Skeletal muscle tissue (tissue), 4 donors: ENCODE data around the gene ADGRV1. TPM values are rescaled to one million over a fixed set of nuclear protein-coding genes. Genes with fewer than 3 reads are reported as not detected.
A peak's percentile ranks its signal among the peaks of the same experiment; 100 is the strongest.
"Not testable (repeated sequence)": the region's sequence is repeated elsewhere in the genome, so short reads cannot be mapped to it uniquely, and the experiment has no call there.

Experiments
- H3K27ac ChIP-seq: one replicate; pipeline ENCODE4 v1.7.0; 2013; ENCODE audit warnings: mild to moderate bottlenecking, low read depth, low read length, inconsistent platforms
- H3K27me3 ChIP-seq, 3 donors: one replicate each; pipeline ENCODE4 v1.7.0; 2013; ENCODE audit warnings: low read length in 3 of 3; ENCODE audit not compliant: control insufficient read depth in 3 of 3, insufficient read depth in 3 of 3
- H3K36me3 ChIP-seq, 3 donors: one replicate each; pipeline ENCODE4 v1.7.0; 2013; ENCODE audit warnings: low read length in 3 of 3; ENCODE audit not compliant: control insufficient read depth in 3 of 3, insufficient read depth in 3 of 3
- H3K4me1 ChIP-seq, 3 donors: one replicate each; pipeline ENCODE4 v1.7.0; 2013; ENCODE audit warnings: low read length in 3 of 3, mild to moderate bottlenecking in 3 of 3; ENCODE audit not compliant: control insufficient read depth in 3 of 3, insufficient read depth in 3 of 3
- H3K4me3 ChIP-seq, 3 donors: one replicate each; pipeline ENCODE4 v1.7.0; 2013; ENCODE audit warnings: low read length in 3 of 3
- H3K9ac ChIP-seq, 3 donors: one replicate each; pipeline ENCODE4 v1.7.0; 2013; ENCODE audit warnings: low read length in 3 of 3, mild to moderate bottlenecking in 3 of 3, moderate library complexity in 2 of 3, low read depth in 1 of 3
- H3K9me3 ChIP-seq, 3 donors: one replicate each; pipeline ENCODE4 v1.7.0; 2013; ENCODE audit warnings: low read length in 3 of 3; ENCODE audit not compliant: control insufficient read depth in 3 of 3
- total RNA-seq: library from RNA; depleted of rRNA; stranded (reverse); fragments of >200 nt; gene quantifications from one replicate; pipeline ENCODE4 v1.2.3, GENCODE V29; 2014
- donor health status: Osteomylitis.

The ADGRV1 gene
- total RNA-seq, 1 donor from 2014 or later, result 2.6 TPM

DNA sequence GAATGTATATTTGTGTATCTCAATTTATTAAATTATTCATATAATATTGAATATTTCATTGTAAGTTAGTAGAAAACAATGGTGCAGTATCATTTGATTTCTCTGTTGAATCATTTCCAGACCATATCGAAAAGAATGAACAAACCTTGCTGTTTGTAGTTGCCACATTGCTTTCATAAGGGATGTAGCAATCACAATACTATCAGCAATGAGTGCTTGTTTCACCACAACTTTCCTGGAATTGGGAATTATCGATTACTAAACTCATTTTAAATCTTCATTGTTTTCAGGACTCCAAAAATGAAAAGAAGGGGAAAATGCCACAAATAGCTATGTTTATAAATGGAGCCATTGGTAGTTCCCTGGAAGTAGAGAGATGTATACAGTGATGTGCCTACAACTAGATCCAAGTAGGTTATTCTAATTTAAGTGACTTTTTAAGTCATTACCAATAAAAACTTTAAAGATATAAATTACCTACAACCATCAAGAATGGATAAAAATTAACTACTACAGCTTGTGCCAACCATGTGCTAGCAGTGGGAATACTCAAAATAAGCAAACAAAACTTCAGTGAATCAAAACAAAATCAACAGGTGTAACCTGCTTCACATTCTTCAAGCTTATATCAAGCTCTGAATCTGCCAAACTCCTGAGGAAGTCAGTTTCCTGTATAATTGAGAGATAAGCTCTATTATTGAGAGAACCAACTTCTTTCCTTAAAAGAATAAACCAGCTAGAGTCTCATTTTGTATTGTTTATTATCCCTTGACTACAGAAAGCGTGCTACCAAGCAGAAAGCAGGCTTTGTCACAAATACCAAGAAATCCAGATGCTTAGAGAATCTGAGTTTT lies 358.6 kb downstream of the ADGRV1 start:
- Histone ChIP-seq H3K4me3 (no peak overlapping the region), H3K27ac (no peak overlapping the region), H3K27me3 (no peaks in the 10 kb centered on the region), H3K9ac (no peak overlapping the region), H3K9me3 (no peaks in the 10 kb centered on the region), H3K36me3 (no peaks in the 10 kb centered on the region), H3K4me1 (no peaks in the 10 kb centered on the region)

DNA sequence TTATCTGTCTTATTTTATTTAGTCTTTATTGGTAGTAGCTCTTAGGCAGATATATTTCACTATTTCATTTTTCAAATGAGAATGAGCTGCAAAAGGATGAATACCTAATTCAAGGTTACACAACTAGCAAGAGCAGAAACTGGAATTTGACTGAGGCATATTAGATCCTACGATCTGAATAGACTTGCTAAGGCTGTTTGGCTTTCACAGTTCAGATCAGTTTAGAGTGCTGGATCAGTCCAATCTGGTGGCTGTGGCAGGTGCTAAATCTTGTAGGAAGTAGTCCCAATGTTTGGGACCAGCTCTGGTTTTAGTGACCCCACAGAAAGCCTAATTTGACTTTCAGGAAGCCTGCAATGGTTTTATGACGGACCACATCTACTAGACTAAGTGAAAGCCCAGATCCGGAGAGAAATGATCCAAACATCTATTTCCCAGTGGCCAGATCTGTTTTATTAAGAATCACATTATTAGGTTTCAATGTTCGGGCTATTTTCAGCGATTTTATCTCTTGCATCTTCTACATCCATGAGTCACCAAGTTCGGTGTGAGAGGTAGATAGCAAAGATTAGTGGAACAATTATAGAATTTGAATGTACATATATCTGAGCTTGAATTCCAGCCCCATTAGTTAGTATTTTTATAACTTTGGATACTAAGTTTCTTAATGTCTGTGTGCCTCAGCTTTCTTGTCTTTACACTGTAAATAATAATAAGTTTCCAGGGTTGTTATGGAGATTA lies 359.5 kb downstream of the ADGRV1 start:
- Histone ChIP-seq H3K36me3 (no peaks in the 10 kb centered on the region), H3K4me3 (no peak overlapping the region), H3K27me3 (no peaks in the 10 kb centered on the region), H3K9ac (peak overlapping the region in 1 of 3 donors; percentile 8), H3K4me1 (no peaks in the 10 kb centered on the region), H3K27ac (peak overlapping the region; percentile 16), H3K9me3 (no peaks in the 10 kb centered on the region)

DNA sequence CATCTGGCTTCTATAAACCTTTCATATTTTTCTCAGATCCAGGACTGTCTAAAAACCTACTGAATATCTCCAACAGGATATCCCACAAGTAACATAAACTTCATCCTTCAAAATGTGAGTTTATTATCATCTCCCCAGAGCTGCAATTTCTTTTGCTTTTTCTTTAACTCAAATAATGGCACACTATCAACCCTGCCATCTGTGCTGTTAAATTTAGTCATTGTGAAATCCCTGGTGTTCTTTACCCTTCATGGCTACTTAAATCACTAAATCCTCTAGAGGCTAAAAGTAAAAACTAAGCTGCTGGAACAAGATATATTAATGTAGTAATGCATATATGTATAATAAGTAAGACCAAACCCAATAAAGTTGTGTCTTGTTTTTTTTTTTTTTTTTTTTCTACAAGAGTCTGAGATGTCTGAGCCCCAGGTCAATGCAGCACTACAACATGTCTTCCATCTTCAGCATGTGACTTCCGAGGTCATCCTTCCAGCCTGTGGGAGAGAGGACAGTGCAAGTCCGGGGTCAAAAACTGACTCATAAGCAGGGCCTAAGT lies 362.9 kb downstream of the ADGRV1 start:
- Histone ChIP-seq H3K27me3 (no peaks in the 10 kb centered on the region), H3K36me3 (no peaks in the 10 kb centered on the region), H3K27ac (no peak overlapping the region), H3K9me3 (no peaks in the 10 kb centered on the region), H3K4me1 (no peaks in the 10 kb centered on the region), H3K4me3 (no peak overlapping the region), H3K9ac (no peak overlapping the region)

DNA sequence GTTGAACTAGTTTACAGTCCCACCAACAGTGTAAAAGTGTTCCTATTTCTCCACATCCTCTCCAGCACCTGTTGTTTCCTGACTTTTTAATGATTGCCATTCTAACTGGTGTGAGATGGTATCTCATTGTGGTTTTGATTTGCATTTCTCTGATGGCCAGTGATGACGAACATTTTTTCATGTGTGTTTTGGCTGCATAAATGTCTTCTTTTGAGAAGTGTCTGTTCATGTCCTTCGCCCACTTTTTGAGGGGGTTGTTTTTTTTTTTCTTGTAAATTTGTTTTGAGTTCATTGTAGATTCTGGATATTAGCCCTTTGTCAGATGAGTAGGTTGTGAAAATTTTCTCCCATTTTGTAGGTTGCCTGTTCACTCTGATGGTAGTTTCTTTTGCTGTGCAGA lies 365.6 kb downstream of the ADGRV1 start:
- not testable (repeated sequence) for H3K9ac ChIP-seq, H3K4me1 ChIP-seq, H3K36me3 ChIP-seq, H3K27ac ChIP-seq, H3K27me3 ChIP-seq, H3K4me3 ChIP-seq, H3K9me3 ChIP-seq

DNA sequence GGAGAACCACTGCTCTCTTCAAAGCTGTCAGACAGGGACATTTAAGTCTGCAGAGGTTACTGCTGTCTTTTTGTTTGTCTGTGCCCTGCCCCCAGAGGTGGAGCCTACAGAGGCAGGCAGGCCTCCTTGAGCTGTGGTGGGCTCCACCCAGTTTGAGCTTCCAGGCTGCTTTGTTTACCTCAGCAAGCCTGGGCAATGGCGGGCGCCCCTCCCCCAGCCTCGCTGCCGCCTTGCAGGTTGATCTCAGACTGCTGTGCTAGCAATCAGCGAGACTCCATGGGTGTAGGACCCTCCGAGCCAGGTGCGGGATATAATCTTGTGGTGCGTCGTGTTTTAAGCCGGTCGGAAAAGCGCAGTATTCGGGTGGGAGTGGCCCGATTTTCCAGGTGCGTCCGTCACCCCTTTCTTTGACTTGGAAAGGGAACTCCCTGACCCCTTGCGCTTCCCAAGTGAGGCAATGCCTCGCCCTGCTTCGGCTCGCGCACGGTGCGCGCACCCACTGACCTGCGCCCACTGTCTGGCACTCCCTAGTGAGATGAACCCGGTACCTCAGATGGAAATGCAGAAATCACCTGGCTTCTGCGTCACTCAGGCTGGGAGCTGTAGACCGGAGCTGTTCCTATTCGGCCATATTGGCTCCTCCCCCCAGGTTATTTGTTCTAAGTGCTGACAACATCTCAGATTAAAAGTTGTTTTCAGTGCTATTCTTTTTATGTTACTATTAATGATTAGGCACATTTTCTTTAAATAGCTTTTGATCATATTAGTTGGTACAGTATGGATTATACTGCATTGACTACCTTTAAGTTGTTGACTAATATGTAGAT lies 370.6 kb downstream of the ADGRV1 start:
- H3K9ac ChIP-seq, H3K36me3 ChIP-seq: not testable (repeated sequence)

DNA sequence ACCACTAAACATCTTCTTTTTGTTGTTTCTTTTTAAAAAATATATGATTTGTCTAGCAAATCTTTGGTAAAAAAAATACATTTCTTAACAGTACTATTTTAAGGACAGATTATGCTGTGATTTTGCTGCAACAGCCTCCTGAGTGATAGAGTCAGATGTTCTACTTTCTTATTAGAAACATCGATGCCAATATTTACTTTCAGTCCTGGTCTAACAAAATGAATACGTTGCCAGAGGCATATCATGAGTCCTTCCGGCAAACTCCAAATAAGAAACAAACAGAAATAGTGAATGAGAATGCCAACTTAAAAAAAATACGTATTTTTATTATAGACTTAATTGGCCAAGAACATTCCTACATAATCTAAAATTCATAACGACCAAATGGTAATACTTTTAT lies 371.5 kb downstream of the ADGRV1 start:
- no peaks in the 10 kb centered on the region for H3K27me3 ChIP-seq
- no peak overlapping the region for H3K27ac ChIP-seq
- H3K9ac ChIP-seq, result no peak overlapping the region
- no peaks in the 10 kb centered on the region for H3K36me3 ChIP-seq
- no peaks in the 10 kb centered on the region for H3K9me3 ChIP-seq
- no peak overlapping the region for H3K4me3 ChIP-seq
- H3K4me1 ChIP-seq, result no peaks in the 10 kb centered on the region

More for the DNA sequence above, 370.6 kb downstream of the ADGRV1 start:
- not testable (repeated sequence) for H3K9me3 ChIP-seq, H3K27me3 ChIP-seq, H3K4me1 ChIP-seq, H3K27ac ChIP-seq, H3K4me3 ChIP-seq

DNA sequence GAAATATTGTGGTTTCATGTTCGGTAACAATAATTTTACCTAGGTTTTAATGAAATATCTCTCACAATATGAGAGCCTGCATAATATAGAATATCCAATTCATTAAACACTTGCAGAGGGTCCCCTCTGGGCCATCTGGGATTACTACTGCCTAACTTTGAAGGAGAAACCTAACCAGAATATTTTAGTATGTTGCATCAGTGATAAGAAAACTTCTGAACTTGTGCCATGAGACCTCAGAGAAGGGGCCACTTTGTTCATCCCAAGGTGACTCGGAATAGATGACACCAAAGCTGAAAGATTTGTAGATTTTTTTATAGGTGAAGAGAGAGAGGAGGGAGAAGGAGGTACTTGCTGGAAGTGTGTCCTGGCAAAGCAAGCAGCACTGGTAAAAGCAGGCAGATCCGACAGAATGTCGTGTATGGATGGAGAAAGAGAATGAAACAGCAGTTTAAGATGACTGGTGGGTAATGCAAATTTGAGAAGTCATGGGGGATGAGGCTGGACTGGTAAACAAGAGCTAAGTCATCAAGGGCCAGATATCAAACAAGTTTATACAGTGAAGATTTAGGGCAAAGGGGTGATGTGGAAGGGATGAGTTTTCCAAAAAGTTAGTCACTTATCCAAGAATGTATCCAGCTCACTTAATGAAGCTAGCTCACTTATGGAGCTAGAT lies 372.3 kb downstream of the ADGRV1 start:
- H3K4me3 ChIP-seq, result no peak overlapping the region
- H3K4me1 ChIP-seq, result no peaks in the 10 kb centered on the region
- no peaks in the 10 kb centered on the region for H3K9me3 ChIP-seq
- no peaks in the 10 kb centered on the region for H3K27me3 ChIP-seq
- H3K36me3 ChIP-seq, result no peaks in the 10 kb centered on the region
- H3K27ac ChIP-seq, result no peak overlapping the region
- H3K9ac ChIP-seq, result no peak overlapping the region

DNA sequence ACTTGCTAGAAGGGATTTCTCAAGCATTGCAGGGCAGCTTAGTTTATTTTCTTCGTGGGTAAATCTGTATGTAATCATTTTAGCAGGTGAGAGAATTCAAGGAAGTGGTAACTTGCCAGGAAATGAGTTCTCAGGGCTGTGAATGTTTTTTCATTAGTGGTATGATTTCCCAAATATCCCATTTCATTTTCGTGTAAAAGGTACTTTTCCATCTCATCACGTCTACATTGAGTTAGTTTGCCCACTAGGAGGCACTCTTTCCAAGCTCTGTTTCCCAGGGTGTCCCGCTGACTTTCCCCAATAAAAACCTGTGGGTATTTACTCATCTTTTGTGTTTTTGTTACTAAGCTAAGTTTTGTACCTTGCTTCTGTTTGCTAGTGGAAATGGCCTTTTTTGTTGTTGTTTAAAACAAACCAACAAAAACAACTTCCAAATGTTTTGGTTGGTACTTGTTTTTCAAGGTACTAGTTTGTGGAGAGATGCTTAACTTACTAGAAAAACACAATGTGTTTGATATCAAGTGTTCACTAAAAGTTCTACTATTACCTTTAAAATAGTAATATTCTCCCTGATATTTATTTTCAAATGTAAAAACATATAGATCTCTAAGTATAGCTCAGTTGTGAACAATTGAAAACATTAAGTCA lies 373.6 kb downstream of the ADGRV1 start:
- Histone ChIP-seq H3K4me1 (no peaks in the 10 kb centered on the region), H3K9ac (no peak overlapping the region), H3K9me3 (no peaks in the 10 kb centered on the region), H3K27ac (peak overlapping the region; percentile 27), H3K27me3 (no peaks in the 10 kb centered on the region), H3K4me3 (no peak overlapping the region), H3K36me3 (no peaks in the 10 kb centered on the region)

DNA sequence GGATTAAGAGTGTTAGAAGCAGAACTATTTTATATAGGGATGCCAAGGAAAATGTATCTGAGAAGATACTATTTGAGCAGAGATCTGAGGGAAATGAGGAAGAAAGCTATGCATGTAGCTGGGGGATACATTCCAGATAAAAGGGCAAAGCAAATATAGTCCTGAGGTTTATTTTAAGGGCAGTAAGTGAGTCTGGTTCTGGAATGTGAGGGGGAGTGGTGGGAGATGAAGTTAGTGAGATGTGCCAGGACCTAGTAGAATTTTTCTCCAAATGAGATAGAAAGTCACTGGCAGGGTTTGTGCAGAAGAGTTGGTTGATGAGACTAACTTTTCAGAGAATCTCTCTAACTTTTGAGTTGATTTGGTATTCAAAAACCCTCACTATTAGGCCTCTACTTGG lies 374.7 kb downstream of the ADGRV1 start:
- no peaks in the 10 kb centered on the region for H3K36me3 ChIP-seq
- no peaks in the 10 kb centered on the region for H3K4me1 ChIP-seq
- no peak overlapping the region for H3K27ac ChIP-seq
- no peaks in the 10 kb centered on the region for H3K9me3 ChIP-seq
- H3K4me3 ChIP-seq, result no peak overlapping the region
- no peak overlapping the region for H3K9ac ChIP-seq
- H3K27me3 ChIP-seq, result no peaks in the 10 kb centered on the region
